ENCODE data around the gene IKZF2. TPM values are rescaled to one million over a fixed set of nuclear protein-coding genes. Genes with fewer than 3 reads are reported as not detected.

The IKZF2 gene
- total RNA-seq, 1 experiment from 2014 or later = 0.97 TPM

GRCh38 chr2:212966884-212967283 lies 184.5 kb downstream of the IKZF2 start:
- H3K36me3 ChIP-seq (replicated peaks; ENCODE audit: control insufficient read depth, insufficient read depth, low read length) = no peaks in the 10 kb centered on the region
- H3K4me3 ChIP-seq (ENCODE audit: insufficient read depth, low read depth, low read length) = no peak overlapping the region
- DNase-seq = no peak
- H3K27me3 ChIP-seq (ENCODE audit: control insufficient read depth, insufficient read depth, low read length) = no peaks in the 10 kb centered on the region

DNA sequence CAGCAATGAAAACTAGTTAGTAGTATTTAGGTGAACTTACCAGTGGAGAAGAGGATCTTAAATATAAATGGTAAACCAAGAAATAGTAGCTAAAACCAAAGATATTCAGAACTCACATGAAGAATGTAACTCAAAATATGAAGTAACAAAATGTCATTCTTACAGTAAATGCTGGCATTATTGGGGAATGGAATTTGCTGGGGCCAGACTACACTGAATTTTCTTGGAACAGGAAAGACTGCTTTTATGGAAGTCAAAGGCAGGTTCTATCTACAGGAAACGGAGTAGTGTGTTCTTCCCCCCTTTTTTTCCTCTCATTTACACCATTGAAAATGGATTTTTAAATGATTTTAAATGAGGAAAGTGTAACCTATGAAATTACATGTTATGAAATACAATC lies 188.7 kb downstream of the IKZF2 start:
- no peak for DNase-seq
- Histone ChIP-seq H3K27me3 (ENCODE audit: control insufficient read depth, insufficient read depth, low read length) (no peaks in the 10 kb centered on the region), H3K36me3 (replicated peaks; ENCODE audit: control insufficient read depth, insufficient read depth, low read length) (no peaks in the 10 kb centered on the region), H3K4me3 (ENCODE audit: insufficient read depth, low read depth, low read length) (no peak overlapping the region)

- no peak overlapping the region for H3K4me3 ChIP-seq (ENCODE audit: insufficient read depth, low read depth, low read length)
- H3K36me3 ChIP-seq (replicated peaks; ENCODE audit: control insufficient read depth, insufficient read depth, low read length) = no peaks in the 10 kb centered on the region
- no peaks in the 10 kb centered on the region for H3K27me3 ChIP-seq (ENCODE audit: control insufficient read depth, insufficient read depth, low read length)
- DNase-seq = no peak
Measured at GRCh38 chr2:212961255-212961654, 190.2 kb downstream of the IKZF2 start.

DNA sequence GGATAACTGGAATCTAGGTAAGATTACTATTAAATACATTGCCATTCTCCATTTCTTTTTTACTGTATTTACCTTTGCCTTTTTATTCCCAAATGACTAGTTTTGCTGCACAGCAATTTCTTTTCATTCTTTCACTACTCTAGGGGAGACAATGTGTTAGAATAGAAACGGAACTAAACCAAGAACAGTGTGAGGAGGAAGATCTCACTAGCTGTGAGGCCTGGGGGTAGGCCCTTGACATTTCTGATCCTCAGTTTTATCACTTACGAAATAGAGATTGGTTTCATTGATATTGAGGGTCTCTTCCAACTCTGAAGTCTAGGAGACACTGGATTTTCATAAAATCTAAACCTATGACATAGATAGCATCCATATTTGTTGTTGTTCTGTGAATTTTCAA lies 191.1 kb downstream of the IKZF2 start:
- no peak for DNase-seq
- no peaks in the 10 kb centered on the region for H3K36me3 ChIP-seq (replicated peaks; ENCODE audit: control insufficient read depth, insufficient read depth, low read length)

GRCh38 chr2:212959471-212960117 lies 191.8 kb downstream of the IKZF2 start:
- Histone ChIP-seq H3K4me3 (ENCODE audit: insufficient read depth, low read depth, low read length) (no peak overlapping the region), H3K27me3 (ENCODE audit: control insufficient read depth, insufficient read depth, low read length) (no peaks in the 10 kb centered on the region), H3K36me3 (replicated peaks; ENCODE audit: control insufficient read depth, insufficient read depth, low read length) (no peaks in the 10 kb centered on the region)
- DNase-seq = no peak

More for the DNA sequence above, 191.1 kb downstream of the IKZF2 start:
- no peaks in the 10 kb centered on the region for H3K27me3 ChIP-seq (ENCODE audit: control insufficient read depth, insufficient read depth, low read length)
- H3K4me3 ChIP-seq (ENCODE audit: insufficient read depth, low read depth, low read length) = no peak overlapping the region

- Histone ChIP-seq H3K36me3 (replicated peaks; ENCODE audit: control insufficient read depth, insufficient read depth, low read length) (no peaks in the 10 kb centered on the region), H3K4me3 (ENCODE audit: insufficient read depth, low read depth, low read length) (no peak overlapping the region), H3K27me3 (ENCODE audit: control insufficient read depth, insufficient read depth, low read length) (no peaks in the 10 kb centered on the region)
- no peak for DNase-seq
Measured at GRCh38 chr2:212958757-212959295, 192.6 kb downstream of the IKZF2 start.

DNA sequence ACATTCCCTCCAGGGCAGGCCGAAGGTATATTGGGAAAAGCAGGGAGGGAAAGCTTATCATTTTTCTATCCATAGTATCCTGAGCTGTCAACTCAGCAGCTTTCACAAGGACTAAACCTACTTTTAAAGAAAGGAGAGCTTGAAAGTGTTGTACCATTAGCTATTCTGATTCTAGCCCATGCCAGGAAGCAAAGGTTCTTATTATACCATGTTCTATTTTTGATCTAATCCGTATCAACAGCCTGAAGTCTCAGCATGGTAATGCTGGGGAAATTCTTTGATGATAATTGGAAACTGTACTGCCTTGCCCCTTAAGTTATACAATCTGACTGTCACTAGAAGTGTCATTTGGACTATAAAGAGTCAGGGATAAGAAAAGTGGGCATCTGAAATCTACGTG lies 193.3 kb downstream of the IKZF2 start:
- H3K27me3 ChIP-seq (ENCODE audit: control insufficient read depth, insufficient read depth, low read length) = no peaks in the 10 kb centered on the region
- H3K36me3 ChIP-seq (replicated peaks; ENCODE audit: control insufficient read depth, insufficient read depth, low read length) = no peaks in the 10 kb centered on the region

GRCh38 chr2:212957624-212958023 lies 193.8 kb downstream of the IKZF2 start:
- no peak for DNase-seq
- Histone ChIP-seq H3K36me3 (replicated peaks; ENCODE audit: control insufficient read depth, insufficient read depth, low read length) (no peaks in the 10 kb centered on the region), H3K4me3 (ENCODE audit: insufficient read depth, low read depth, low read length) (no peak overlapping the region), H3K27me3 (ENCODE audit: control insufficient read depth, insufficient read depth, low read length) (no peaks in the 10 kb centered on the region)

More for the DNA sequence above, 193.3 kb downstream of the IKZF2 start:
- DNase-seq = no peak
- no peak overlapping the region for H3K4me3 ChIP-seq (ENCODE audit: insufficient read depth, low read depth, low read length)

DNA sequence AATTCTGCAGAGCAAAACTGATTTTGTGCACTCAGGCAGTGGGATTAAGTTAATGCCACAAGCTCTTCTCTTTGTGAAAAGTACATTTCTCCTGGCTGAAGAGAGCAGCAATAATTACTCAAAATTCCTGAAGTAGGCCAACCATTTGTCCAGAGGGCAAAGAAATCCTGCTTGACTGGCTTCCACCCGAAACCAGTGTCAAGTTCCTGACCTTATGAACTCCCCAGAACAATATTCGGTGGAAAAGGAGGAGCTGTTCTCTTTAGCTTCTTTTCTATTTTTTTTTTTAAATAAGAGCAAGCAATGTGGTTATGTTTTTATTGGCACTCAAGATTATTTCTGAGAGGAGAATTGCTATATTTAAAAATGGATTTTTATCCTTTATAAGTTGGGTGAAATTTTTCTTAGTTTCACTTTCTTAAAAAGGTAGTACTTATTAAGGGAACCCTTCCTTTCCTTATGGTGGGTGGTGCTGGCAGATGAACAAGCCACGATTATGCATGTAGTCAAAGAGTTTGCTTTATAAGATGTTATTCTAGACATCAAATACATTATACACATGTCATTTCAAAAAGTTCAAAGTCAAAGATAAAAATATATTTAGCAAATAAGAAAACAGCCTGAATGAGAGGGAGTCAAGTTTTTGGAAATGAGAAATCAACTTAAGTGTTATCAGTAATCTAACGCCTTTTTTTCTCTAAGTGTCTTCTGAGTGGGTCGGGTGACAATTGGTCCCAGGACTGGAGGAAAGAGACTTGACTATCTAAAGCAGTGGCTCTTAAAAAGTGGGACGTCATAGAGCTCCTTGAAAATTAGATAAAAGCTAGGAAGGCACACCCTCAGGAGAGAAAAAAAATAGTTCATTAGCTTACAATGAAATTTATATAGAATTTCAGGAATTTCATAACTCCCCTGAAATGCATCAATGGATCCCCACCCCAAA lies 194.5 kb downstream of the IKZF2 start:
- Histone ChIP-seq H3K4me3 (ENCODE audit: insufficient read depth, low read depth, low read length) (no peak overlapping the region), H3K36me3 (replicated peaks; ENCODE audit: control insufficient read depth, insufficient read depth, low read length) (no peaks in the 10 kb centered on the region), H3K27me3 (ENCODE audit: control insufficient read depth, insufficient read depth, low read length) (no peaks in the 10 kb centered on the region)
- no peak for DNase-seq

DNA sequence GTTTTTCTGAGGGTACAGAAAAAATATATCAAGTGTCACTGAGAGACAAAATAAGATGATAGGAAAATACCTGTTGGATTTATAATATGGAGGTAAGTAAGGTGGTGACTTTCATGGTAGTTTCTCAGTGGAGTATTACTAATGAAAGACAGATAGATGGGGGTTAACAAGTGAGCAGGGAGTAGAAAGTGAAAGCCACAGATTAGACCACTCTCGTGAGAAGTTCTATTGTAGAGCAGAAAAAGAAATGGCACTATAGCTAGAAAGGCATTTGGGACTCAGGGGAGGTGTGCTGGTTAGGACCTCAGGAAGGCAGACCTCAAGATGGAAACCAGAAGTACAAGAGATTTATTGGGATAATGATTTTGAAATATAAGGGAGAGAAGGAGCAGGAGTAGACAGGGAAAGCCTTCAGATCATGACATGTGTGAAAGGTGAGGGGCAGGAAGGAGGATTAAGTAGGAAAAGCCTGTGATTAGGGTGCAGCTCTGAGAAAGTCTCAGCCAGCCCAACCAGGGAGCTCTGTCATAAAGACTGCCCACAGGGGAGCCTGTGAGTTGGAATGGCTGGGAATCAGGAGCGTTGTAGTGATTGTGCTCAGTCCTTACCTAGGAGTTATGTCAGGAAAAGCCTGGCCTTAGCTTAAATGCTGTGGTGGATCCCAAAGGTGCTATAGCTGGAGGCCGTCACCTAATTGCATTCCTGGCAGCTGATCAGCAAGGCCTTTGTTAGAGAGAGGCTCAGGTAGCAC lies 198.1 kb downstream of the IKZF2 start:
- H3K27me3 ChIP-seq (ENCODE audit: control insufficient read depth, insufficient read depth, low read length) = no peaks in the 10 kb centered on the region
- H3K36me3 ChIP-seq (replicated peaks; ENCODE audit: control insufficient read depth, insufficient read depth, low read length) = no peaks in the 10 kb centered on the region
- no peak for DNase-seq
- H3K4me3 ChIP-seq (ENCODE audit: insufficient read depth, low read depth, low read length) = no peak overlapping the region

DNA sequence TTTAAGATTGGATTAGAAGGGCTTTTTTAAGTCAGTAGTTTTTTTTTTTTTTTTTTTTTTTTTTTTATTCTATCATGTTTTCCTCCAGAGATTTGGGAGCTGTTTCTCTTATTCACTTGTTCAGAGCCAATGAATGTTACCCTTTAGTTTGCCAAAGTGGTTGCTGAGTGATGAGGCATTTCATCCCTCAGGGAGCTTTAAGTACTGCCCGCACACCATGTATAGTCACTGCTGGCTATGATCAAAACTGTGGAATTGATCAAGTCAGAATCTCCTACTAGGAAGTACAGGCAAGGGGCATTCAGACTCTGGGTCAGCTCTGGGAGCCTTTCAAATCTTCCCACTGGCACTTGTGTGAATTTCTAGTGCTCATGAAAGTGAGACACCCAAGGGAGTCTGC lies 201.6 kb downstream of the IKZF2 start:
- Histone ChIP-seq H3K27me3 (ENCODE audit: control insufficient read depth, insufficient read depth, low read length) (no peaks in the 10 kb centered on the region), H3K36me3 (replicated peaks; ENCODE audit: control insufficient read depth, insufficient read depth, low read length) (no peaks in the 10 kb centered on the region), H3K4me3 (ENCODE audit: insufficient read depth, low read depth, low read length) (no peak overlapping the region)
- no peak for DNase-seq

Other genes starting within 250 kb of the IKZF2 start
- gene SPAG16, start 132.9 kb upstream of the IKZF2 start, total RNA-seq (2014; rRNA removed; shearing (Covaris generic)) = 17.2 and 23.3 TPM in 2 replicates